Mucosa of gallbladder (tissue), 1 donor: ENCODE data around the gene PYDC2. TPM values are rescaled to one million over a fixed set of nuclear protein-coding genes. Genes with fewer than 3 reads are reported as not detected.
"Not testable (repeated sequence)": the region's sequence is repeated elsewhere in the genome, so short reads cannot be mapped to it uniquely, and the experiment has no call there.

Experiments used
- DNase-seq: peaks from one replicate; pipeline ENCODE4 v3.0.0-alpha.2; 2020; ENCODE audit warnings: low spot score
- total RNA-seq: library from RNA; stranded (reverse); gene quantifications from one replicate; pipeline ENCODE4 v1.2.1, GENCODE V29; 2021
- donor health status: DM: no; HTN: no; CAD: no.

Gene PYDC2
- total RNA-seq, 1 donor from 2014 or later: not detected

- DNase-seq: no peak
Observed at GRCh38 chr3:191470545-191470944, 9.6 kb downstream of the PYDC2 start.

GRCh38 chr3:191473661-191474198, 12.8 kb downstream of the PYDC2 start:
- DNase-seq: no peak

- DNase-seq: no peak
Observed at GRCh38 chr3:191476066-191476772, 15.3 kb downstream of the PYDC2 start.

- DNase-seq: not testable (repeated sequence)
Observed at GRCh38 chr3:191483994-191484393, 23.0 kb downstream of the PYDC2 start.

GRCh38 chr3:191484461-191484860, 23.5 kb downstream of the PYDC2 start:
- no peak for DNase-seq

GRCh38 chr3:191492601-191493000, 31.6 kb downstream of the PYDC2 start:
- no peak for DNase-seq

- DNase-seq: no peak
Observed at GRCh38 chr3:191493336-191493735, 32.4 kb downstream of the PYDC2 start.

- DNase-seq: peak; percentile 33
Observed at GRCh38 chr3:191499307-191500080, 38.5 kb downstream of the PYDC2 start.

GRCh38 chr3:191500892-191501291, 39.9 kb downstream of the PYDC2 start:
- no peak for DNase-seq

- DNase-seq: no peak
Observed at GRCh38 chr3:191502583-191502982, 41.6 kb downstream of the PYDC2 start.

- DNase-seq: no peak
Observed at GRCh38 chr3:191509078-191509477, 48.1 kb downstream of the PYDC2 start.

Other genes starting within 250 kb of the PYDC2 start
- 104 TPM for gene CCDC50, start 131.8 kb upstream of the PYDC2 start, total RNA-seq
- 2.6 TPM for gene UTS2B, start 130.6 kb upstream of the PYDC2 start, total RNA-seq